ENCODE measurements around the gene YJU2.
"Not testable (repeated sequence)": the region's sequence is repeated elsewhere in the genome, so short reads cannot be mapped to it uniquely, and the experiment has no call there.

YJU2 gene

DNA sequence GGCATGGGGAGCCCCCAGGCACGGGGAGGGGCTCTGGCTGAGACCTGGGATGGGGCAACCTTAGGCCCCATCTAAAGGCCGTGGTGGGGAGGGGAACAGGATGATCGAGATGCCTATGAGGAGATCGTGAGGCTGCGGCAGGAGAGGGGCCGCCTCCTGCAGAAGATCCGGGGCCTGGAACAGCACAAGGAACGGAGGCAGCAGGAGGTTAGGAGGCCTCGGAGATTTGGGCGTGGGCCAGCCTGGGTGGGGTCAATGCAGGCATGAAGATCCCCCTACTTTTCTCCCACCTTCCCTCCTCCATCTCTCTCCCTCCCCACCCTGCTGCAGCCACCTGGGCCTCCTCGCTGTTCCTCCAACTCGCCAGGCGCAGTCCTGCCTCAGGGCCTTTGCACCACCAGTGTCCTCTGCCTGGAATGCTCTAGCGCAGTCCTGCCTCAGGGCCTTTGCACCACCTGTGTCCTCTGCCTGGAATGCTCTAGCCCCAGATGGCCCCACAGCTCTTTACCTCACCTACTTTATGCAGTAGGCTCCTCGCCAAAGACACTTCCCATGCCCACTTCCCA is 36.6 kb upstream of the YJU2 start:
- Histone ChIP-seq H3K9me3 (ENCODE audit: control insufficient read depth in 2 of 2, low read length in 2 of 2) (no peaks in the 10 kb centered on the region), H3K4me1 (ENCODE audit: control insufficient read depth in 2 of 2, insufficient read depth in 2 of 2, low read length in 2 of 2) (no peaks in the 10 kb centered on the region), H3K36me3 (ENCODE audit: control insufficient read depth in 2 of 2, insufficient read depth in 2 of 2, low read length in 2 of 2) (no peaks in the 10 kb centered on the region), H3K27me3 (ENCODE audit: control insufficient read depth in 2 of 2, insufficient read depth in 2 of 2, low read length in 2 of 2) (peaks cover 2 to 3% of the 10 kb centered on the region in 2 donors), H3K9ac (ENCODE audit: low read depth in 1 of 2, low read length in 2 of 2) (no peak overlapping the region), H3K27ac (ENCODE audit: low read depth in 2 of 2, low read length in 2 of 2) (no peak overlapping the region), H3K4me3 (ENCODE audit: low read length in 2 of 2) (no peak overlapping the region)

GRCh38 chr19:4213116-4213515 is 33.8 kb upstream of the YJU2 start:
- Histone ChIP-seq H3K4me1 (ENCODE audit: control insufficient read depth in 2 of 2, insufficient read depth in 2 of 2, low read length in 2 of 2) (no peaks in the 10 kb centered on the region), H3K27me3 (ENCODE audit: control insufficient read depth in 2 of 2, insufficient read depth in 2 of 2, low read length in 2 of 2) (peaks cover 2 to 3% of the 10 kb centered on the region in 2 donors), H3K9ac (ENCODE audit: low read depth in 1 of 2, low read length in 2 of 2) (no peak overlapping the region), H3K4me3 (ENCODE audit: low read length in 2 of 2) (no peak overlapping the region), H3K36me3 (ENCODE audit: control insufficient read depth in 2 of 2, insufficient read depth in 2 of 2, low read length in 2 of 2) (no peaks in the 10 kb centered on the region), H3K27ac (ENCODE audit: low read depth in 2 of 2, low read length in 2 of 2) (no peak overlapping the region), H3K9me3 (ENCODE audit: control insufficient read depth in 2 of 2, low read length in 2 of 2) (no peaks in the 10 kb centered on the region)

GRCh38 chr19:4215807-4216206 is 31.1 kb upstream of the YJU2 start:
- Histone ChIP-seq H3K9ac (ENCODE audit: low read depth in 1 of 2, low read length in 2 of 2) (no peak overlapping the region), H3K9me3 (ENCODE audit: control insufficient read depth in 2 of 2, low read length in 2 of 2) (no peaks in the 10 kb centered on the region), H3K4me3 (ENCODE audit: low read length in 2 of 2) (no peak overlapping the region), H3K4me1 (ENCODE audit: control insufficient read depth in 2 of 2, insufficient read depth in 2 of 2, low read length in 2 of 2) (no peaks in the 10 kb centered on the region), H3K36me3 (ENCODE audit: control insufficient read depth in 2 of 2, insufficient read depth in 2 of 2, low read length in 2 of 2) (no peaks in the 10 kb centered on the region), H3K27me3 (ENCODE audit: control insufficient read depth in 2 of 2, insufficient read depth in 2 of 2, low read length in 2 of 2) (peaks cover 2 to 3% of the 10 kb centered on the region in 2 donors), H3K27ac (ENCODE audit: low read depth in 2 of 2, low read length in 2 of 2) (no peak overlapping the region)

DNA sequence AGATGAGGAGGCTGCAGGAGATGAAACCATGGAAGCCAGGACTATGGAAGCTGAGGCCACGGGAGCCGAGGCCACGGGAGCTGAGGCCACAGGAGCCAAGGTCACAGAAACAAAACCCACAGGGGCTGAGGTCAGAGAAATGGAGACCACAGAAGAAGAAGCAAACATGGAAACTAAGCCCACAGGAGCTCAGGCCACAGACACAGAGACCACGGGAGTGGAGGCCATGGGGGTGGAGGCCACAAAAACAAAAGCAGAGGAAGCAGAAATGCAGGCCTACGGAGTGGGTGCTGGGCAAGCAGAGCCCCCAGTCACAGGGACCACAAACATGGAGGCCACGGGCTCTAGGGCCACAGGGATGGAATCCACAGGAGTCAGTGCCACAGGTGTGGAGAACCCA is 30.0 kb upstream of the YJU2 start:
- Histone ChIP-seq H3K9ac (ENCODE audit: low read depth in 1 of 2, low read length in 2 of 2) (no peak overlapping the region), H3K4me3 (ENCODE audit: low read length in 2 of 2) (no peak overlapping the region), H3K4me1 (ENCODE audit: control insufficient read depth in 2 of 2, insufficient read depth in 2 of 2, low read length in 2 of 2) (no peaks in the 10 kb centered on the region), H3K27ac (ENCODE audit: low read depth in 2 of 2, low read length in 2 of 2) (no peak overlapping the region), H3K27me3 (ENCODE audit: control insufficient read depth in 2 of 2, insufficient read depth in 2 of 2, low read length in 2 of 2) (peaks cover 2 to 3% of the 10 kb centered on the region in 2 donors), H3K36me3 (ENCODE audit: control insufficient read depth in 2 of 2, insufficient read depth in 2 of 2, low read length in 2 of 2) (no peaks in the 10 kb centered on the region), H3K9me3 (ENCODE audit: control insufficient read depth in 2 of 2, low read length in 2 of 2) (no peaks in the 10 kb centered on the region)

DNA sequence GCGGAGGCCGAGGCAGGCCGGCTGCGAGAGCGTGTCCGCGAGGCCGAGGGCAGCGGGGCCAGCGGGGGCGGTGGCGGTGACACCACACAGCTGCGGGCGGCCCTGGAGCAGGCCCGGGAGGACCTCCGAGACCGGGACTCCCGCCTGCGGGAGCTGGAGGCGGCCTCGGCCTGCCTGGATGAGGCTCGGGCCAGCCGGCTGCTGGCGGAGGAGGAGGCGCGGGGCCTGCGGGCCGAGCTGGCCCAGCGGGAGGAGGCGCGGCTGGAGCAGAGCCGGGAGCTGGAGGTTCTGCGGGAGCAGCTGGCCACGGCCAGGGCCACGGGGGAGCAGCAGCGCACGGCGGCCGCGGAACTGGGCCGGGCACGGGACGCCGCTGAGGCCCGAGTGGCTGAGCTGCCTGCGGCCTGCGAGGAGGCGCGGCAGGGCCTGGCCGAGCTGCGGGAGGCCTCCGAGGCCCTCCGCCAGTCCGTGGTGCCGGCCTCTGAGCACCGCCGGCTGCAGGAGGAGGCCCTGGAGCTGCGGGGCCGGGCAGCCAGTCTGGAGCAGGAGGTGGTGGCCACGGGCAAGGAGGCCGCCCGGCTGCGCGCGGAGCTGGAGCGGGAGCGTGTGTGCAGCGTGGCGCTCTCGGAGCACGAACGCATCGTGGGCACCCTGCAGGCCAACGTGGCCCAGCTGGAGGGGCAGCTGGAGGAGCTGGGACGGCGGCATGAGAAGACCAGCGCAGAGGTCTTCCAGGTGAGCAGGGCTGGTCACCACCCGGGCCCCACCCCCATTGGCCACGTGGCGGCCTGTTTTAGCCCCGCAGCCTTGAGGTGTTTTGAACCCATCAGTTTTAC is 29.2 kb upstream of the YJU2 start:
- H3K36me3 ChIP-seq (ENCODE audit: control insufficient read depth in 2 of 2, insufficient read depth in 2 of 2, low read length in 2 of 2), result no peaks in the 10 kb centered on the region
- H3K27ac ChIP-seq (ENCODE audit: low read depth in 2 of 2, low read length in 2 of 2), result no peak overlapping the region
- no peaks in the 10 kb centered on the region for H3K4me1 ChIP-seq (ENCODE audit: control insufficient read depth in 2 of 2, insufficient read depth in 2 of 2, low read length in 2 of 2)
- no peaks in the 10 kb centered on the region for H3K9me3 ChIP-seq (ENCODE audit: control insufficient read depth in 2 of 2, low read length in 2 of 2)
- H3K27me3 ChIP-seq (ENCODE audit: control insufficient read depth in 2 of 2, insufficient read depth in 2 of 2, low read length in 2 of 2), result no peaks in the 10 kb centered on the region
- H3K9ac ChIP-seq (ENCODE audit: low read depth in 1 of 2, low read length in 2 of 2), result no peak overlapping the region
- no peak overlapping the region for H3K4me3 ChIP-seq (ENCODE audit: low read length in 2 of 2)

GRCh38 chr19:4218523-4218922 is 28.4 kb upstream of the YJU2 start:
- H3K9ac ChIP-seq (ENCODE audit: low read depth in 1 of 2, low read length in 2 of 2); H3K36me3 ChIP-seq (ENCODE audit: control insufficient read depth in 2 of 2, insufficient read depth in 2 of 2, low read length in 2 of 2); H3K9me3 ChIP-seq (ENCODE audit: control insufficient read depth in 2 of 2, low read length in 2 of 2); H3K27me3 ChIP-seq (ENCODE audit: control insufficient read depth in 2 of 2, insufficient read depth in 2 of 2, low read length in 2 of 2); H3K4me1 ChIP-seq (ENCODE audit: control insufficient read depth in 2 of 2, insufficient read depth in 2 of 2, low read length in 2 of 2); H3K27ac ChIP-seq (ENCODE audit: low read depth in 2 of 2, low read length in 2 of 2); H3K4me3 ChIP-seq (ENCODE audit: low read length in 2 of 2): not testable (repeated sequence)

- H3K9ac ChIP-seq (ENCODE audit: low read depth in 1 of 2, low read length in 2 of 2), result no peak overlapping the region
- no peaks in the 10 kb centered on the region for H3K9me3 ChIP-seq (ENCODE audit: control insufficient read depth in 2 of 2, low read length in 2 of 2)
- no peaks in the 10 kb centered on the region for H3K36me3 ChIP-seq (ENCODE audit: control insufficient read depth in 2 of 2, insufficient read depth in 2 of 2, low read length in 2 of 2)
- no peak overlapping the region for H3K4me3 ChIP-seq (ENCODE audit: low read length in 2 of 2)
- peaks cover 0 to 6% of the 10 kb centered on the region in 2 donors for H3K27me3 ChIP-seq (ENCODE audit: control insufficient read depth in 2 of 2, insufficient read depth in 2 of 2, low read length in 2 of 2)
- H3K4me1 ChIP-seq (ENCODE audit: control insufficient read depth in 2 of 2, insufficient read depth in 2 of 2, low read length in 2 of 2), result no peaks in the 10 kb centered on the region
- H3K27ac ChIP-seq (ENCODE audit: low read depth in 2 of 2, low read length in 2 of 2), result no peak overlapping the region
These were observed 26.7 kb upstream of the YJU2 start for GRCh38 chr19:4220188-4220587.

DNA sequence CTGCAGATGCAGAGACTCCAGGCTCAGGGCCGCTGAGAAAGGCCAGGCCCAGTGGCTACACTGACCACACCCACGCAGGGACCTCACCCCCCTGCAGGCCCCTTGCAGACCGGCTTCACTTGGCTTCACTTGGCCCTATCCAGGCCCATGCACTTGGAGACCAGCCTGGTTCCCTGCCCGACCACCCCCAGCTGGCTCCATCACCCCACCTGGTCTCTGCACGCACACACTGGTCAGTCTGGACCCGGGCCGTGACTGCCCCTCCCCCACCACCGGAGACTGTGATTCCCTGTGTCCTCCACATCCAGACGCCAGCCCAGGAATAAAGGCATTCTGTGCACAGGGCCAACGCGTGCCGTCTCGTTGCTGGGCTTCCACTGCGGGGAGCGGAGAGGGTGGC is 22.4 kb upstream of the YJU2 start:
- no peaks in the 10 kb centered on the region for H3K36me3 ChIP-seq (ENCODE audit: control insufficient read depth in 2 of 2, insufficient read depth in 2 of 2, low read length in 2 of 2)
- H3K27me3 ChIP-seq (ENCODE audit: control insufficient read depth in 2 of 2, insufficient read depth in 2 of 2, low read length in 2 of 2), result peaks cover 2 to 22% of the 10 kb centered on the region in 2 donors
- H3K4me3 ChIP-seq (ENCODE audit: low read length in 2 of 2), result no peak overlapping the region
- no peak overlapping the region for H3K9ac ChIP-seq (ENCODE audit: low read depth in 1 of 2, low read length in 2 of 2)
- no peaks in the 10 kb centered on the region for H3K4me1 ChIP-seq (ENCODE audit: control insufficient read depth in 2 of 2, insufficient read depth in 2 of 2, low read length in 2 of 2)
- no peaks in the 10 kb centered on the region for H3K9me3 ChIP-seq (ENCODE audit: control insufficient read depth in 2 of 2, low read length in 2 of 2)
- H3K27ac ChIP-seq (ENCODE audit: low read depth in 2 of 2, low read length in 2 of 2), result no peak overlapping the region

DNA sequence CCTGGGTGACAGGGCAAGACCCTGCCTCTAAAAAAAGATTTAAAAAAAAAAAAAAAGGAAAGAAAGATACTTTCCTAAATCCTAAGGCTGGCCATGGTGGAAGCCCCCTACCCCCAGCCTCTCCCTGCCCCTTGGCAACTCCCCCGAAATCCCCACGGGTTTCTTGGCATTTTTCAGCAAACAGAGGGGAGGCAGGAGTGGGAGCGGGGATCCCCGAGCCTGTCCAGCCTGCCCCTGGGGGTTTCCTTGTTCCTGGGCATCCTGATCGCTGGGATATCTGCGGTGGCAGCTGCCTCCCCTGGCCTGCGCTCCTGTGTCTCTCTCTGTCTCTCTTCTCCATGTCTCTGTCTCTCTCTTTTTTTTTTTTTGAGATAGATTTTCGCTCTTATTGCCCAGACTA is 21.0 kb upstream of the YJU2 start:
- Histone ChIP-seq H3K4me1 (ENCODE audit: control insufficient read depth in 2 of 2, insufficient read depth in 2 of 2, low read length in 2 of 2) (no peaks in the 10 kb centered on the region), H3K9me3 (ENCODE audit: control insufficient read depth in 2 of 2, low read length in 2 of 2) (no peaks in the 10 kb centered on the region), H3K27ac (ENCODE audit: low read depth in 2 of 2, low read length in 2 of 2) (no peak overlapping the region), H3K36me3 (ENCODE audit: control insufficient read depth in 2 of 2, insufficient read depth in 2 of 2, low read length in 2 of 2) (no peaks in the 10 kb centered on the region), H3K9ac (ENCODE audit: low read depth in 1 of 2, low read length in 2 of 2) (no peak overlapping the region), H3K4me3 (ENCODE audit: low read length in 2 of 2) (no peak overlapping the region), H3K27me3 (ENCODE audit: control insufficient read depth in 2 of 2, insufficient read depth in 2 of 2, low read length in 2 of 2) (peaks cover 5 to 25% of the 10 kb centered on the region in 2 donors)

- H3K27ac ChIP-seq (ENCODE audit: low read depth in 2 of 2, low read length in 2 of 2), result no peak overlapping the region
- no peak overlapping the region for H3K4me3 ChIP-seq (ENCODE audit: low read length in 2 of 2)
- H3K4me1 ChIP-seq (ENCODE audit: control insufficient read depth in 2 of 2, insufficient read depth in 2 of 2, low read length in 2 of 2), result no peaks in the 10 kb centered on the region
These were observed 19.1 kb upstream of the YJU2 start for GRCh38 chr19:4227771-4228170.

More at GRCh38 chr19:4227771-4228170, 19.1 kb upstream of the YJU2 start:
- H3K36me3 ChIP-seq (ENCODE audit: control insufficient read depth in 2 of 2, insufficient read depth in 2 of 2, low read length in 2 of 2), result no peaks in the 10 kb centered on the region
- no peak overlapping the region for H3K9ac ChIP-seq (ENCODE audit: low read depth in 1 of 2, low read length in 2 of 2)
- H3K9me3 ChIP-seq (ENCODE audit: control insufficient read depth in 2 of 2, low read length in 2 of 2), result no peaks in the 10 kb centered on the region
- H3K27me3 ChIP-seq (ENCODE audit: control insufficient read depth in 2 of 2, insufficient read depth in 2 of 2, low read length in 2 of 2), result peaks cover 5 to 25% of the 10 kb centered on the region in 2 donors
